COR-L47 (cell line): Measurements from ENCODE around the gene GALNT1.

Source experiments
- DNase-seq: peaks from one replicate; lab custom pipeline; 2025; lab: John Stamatoyannopoulos, UW

GALNT1 gene

DNA sequence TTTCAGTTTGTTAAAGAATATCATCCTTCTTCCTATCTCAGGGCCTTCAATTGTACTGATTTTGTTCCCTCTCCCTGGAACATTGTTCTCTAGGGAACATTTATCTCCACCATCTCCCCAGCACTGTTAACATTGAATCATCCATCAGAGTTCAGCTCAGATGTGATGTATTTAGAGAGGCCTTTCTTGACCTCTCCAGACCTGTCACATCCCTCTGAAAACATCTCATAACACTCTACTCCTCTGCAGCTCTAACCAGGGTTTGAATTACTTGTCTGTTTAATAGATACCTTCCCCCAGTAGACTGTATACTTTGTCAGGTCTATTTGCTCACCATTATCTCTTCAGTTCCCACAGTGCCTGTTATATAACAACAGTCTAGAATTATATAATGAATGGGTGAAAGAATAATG is 98.6 kb downstream of the GALNT1 start:
- peak; percentile 40 for DNase-seq

DNA sequence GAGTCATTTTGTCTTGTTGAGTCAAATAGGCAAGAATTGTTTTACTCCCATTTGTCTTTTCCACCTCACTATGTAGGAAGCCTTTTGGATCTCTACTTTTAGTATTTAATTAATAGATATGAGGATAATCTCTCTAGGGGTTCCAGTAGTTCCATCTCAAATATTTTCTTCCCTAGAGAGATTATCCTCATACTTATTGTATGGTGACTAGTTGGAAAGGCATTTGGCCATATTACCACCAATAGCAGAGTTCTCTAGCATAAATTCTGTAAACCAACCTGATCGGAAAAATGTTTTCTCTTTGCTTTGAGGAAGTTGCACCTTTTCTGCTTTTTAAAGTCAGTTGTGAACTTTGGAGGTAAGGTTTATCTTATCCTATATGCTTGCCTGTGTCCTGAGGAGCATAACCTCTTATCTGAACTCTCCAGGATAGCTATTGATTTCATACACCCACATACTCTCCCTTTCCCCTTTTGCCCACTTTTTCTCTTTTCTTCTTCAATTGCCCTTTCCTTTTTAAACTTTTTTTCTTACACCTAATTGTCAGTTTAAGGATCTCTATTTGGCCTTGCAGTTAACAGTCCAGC is 100.8 kb downstream of the GALNT1 start:
- no peak for DNase-seq

DNA sequence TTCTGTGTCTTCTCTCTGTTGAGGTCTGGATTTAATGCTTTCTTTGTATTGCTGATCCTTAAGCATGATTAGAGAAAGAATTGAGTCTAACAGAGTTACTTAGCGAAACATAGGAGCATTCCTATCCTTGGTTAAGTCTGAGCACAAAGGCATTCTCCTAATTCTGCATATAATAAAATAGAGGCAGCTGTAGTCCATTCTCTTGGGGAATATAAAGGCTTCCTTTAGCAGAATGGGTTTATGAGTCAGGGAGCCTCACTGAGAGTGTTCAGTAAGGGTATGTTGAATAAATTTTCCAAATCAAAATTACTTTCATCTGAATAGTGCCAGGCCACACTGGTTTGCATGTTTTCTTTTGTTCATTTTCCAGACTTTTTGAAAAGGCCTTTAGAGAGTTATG is 101.5 kb downstream of the GALNT1 start:
- DNase-seq, result no peak

DNA sequence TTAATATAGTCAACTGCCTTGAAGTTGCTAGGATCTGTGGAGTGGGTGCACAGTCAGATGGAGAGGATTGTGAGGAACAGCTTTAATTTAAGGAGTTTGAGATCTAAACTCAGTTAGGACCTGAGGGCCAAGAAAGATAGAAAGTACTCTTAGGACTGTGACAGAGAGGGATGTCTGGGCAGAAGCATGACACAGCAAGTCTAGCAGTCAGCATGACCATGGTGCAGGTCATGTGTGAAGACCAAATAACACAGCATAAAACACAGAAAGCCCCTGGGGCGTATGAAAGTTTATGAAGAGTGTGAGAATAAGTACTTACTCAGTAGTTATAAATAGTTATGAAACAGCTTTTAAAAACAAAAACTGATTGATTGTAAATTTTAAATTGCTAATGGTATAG is 107.2 kb downstream of the GALNT1 start:
- DNase-seq, result no peak

DNA sequence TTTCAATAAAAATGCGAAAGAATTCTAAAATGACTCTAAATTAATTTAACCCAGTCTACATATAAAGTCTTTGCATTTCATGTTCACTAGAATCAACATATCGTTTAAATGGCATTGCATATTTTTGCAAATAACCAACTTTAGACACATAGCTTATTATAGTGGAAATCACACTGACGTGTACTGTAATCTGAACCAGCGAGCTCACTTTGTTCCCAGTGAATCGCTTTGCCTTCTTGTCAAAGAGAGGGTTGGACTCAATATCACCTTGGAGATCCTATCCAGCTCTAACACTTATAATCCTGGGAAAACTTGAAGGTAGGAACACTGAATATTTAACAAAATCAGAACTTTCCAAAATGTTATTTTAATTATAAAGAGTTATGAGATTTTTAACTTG is 108.2 kb downstream of the GALNT1 start:
- no peak for DNase-seq

DNA sequence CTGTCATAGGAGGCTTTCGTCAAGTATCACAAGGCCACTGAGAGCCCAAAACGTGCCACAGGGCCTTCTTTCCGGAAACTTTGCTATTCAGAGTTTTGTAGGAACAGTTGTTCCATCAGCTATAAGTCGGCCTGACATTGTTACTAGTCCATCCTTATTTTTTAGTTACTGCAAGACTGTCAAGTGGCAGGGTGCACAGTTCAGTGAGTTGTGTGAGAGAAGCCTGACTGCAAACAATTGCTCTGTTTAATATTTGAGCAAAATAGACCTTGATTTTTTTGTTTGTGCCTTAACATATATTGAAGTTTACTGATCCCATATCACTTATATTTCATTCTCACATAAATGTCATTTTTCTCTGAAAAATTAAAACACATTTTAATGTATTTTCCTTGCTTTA is 110.1 kb downstream of the GALNT1 start:
- DNase-seq, result no peak

DNA sequence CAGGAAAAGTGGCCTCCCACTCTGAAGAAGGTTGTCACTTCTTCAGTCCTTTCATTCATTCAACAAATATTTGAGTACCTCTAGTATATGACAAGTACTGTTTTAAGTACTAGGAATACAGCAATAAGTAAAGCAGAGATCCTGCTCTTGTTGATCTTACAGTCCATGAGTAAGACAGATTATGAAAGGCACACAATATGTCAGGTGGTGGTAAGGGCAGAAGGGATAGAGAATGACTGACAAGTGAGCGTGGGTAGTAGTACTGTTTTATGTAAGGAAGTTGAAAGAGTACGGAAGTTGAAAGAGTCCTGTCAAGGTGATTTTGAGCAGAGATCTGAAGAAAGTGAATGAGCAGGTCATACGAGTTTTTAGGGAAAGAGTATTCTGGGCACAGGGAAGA is 111.3 kb downstream of the GALNT1 start:
- no peak for DNase-seq

DNA sequence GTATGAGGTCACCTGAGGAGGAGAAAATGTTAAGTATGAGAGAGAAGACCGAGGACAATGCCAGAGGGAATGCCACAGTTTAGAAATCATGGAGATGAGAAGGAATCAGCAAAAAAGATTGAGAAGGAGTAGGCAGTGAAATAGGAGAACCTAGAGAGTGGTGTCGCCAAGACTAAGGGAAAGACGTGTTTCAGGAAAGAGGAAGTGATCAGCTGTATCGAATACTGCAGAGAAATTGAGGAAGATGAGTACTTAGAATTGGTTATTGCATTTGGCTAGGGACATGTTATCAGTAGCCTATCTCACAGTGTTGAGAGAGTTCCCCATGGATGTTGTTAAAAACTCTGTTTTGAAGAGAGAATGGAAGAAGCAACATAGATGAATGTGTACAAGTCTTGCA is 112.3 kb downstream of the GALNT1 start:
- DNase-seq, result no peak

DNA sequence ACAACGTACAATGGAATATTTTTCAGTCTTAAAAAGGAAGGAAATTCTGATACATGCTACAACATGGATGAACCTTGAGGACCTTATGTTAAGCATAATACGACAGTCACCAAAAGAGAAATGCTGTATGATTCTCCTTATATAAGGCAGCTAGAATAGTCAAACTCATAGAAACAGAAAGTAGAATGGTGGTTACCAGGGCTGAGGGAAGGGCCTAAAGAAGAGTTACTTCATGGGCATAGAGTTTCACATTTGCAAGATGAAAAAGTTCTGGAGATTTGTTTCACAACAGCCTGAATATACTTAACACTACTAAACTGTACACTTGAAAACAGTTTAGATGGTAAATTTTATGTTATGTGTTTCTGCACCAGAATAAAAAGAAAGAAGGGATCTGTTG is 113.3 kb downstream of the GALNT1 start:
- DNase-seq, result no peak

DNA sequence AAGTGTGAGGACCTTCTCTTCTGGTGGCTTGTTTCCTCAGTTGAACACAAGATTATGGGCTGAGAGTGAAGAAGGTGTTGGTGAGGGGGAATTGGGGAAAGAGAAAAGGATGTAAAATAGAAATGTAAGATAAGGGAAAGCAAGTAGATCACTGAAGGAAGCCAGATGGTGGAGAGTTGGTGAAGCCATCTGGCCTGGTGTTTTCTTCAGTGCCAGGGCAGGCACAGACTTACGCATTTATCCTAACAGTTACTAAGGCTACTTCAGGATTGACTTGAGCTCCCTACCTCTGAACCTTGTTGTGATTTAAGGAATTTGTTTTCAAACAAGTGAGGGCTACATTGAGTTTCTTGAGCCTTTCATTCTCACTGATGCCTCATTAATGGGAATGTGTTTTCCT is 113.8 kb downstream of the GALNT1 start:
- no peak for DNase-seq

DNA sequence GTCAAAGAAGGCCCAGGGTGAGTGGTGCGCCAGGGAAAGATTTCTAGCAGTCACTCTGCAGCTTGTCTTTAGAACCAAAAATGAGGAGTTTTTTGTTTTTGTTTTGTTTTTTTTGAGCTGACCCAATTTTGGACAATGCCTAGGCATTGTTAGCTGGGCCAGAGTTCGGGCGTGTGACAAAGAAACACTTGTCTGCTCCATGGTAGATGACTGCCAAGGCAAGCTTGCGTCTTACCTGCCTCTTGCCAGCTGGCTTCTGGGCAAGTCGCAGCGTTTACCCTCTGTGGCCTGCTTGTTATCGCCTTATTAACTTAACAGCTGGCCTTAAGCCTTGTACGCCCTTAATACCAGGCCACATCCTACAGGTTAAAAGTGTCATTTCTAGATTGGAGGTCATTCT is 114.3 kb downstream of the GALNT1 start:
- no peak for DNase-seq

DNA sequence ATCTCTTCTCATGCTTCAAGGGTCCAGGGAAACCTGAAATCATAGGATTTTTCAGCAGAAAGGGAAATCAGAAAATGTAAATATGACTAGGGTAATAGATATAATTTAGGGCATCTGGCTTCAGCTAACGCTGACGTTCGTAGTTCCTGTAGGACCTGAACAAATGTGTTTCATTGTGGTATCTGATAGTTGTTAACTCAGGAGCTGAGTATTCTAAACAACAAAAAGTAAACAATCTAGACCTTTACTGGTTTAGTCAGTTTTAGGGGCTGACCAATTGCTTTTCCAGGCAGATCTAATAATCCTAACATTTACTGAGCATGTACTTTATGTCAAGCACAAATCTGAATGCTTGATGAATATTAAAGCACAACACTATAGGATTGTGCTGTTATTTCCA is 114.8 kb downstream of the GALNT1 start:
- DNase-seq, result no peak

DNA sequence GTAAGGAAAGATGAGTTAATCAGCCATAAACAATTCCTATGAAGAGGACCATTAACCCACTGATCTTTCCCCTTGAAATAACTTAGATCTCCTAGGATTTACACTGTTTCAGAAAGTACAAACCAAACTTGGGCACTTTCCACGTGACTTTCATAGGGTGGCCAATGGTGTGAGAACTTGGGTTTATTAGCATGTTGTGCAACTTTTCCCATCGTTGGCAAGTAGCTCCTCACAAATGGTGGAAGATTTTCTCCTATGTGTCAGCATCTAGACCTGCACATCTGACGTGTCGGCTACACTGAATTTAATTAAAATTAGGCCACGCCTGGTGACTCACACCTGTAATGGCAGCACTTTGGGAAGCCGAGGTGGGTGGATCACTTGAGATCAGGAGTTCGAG is 116.3 kb downstream of the GALNT1 start:
- no peak for DNase-seq

DNA sequence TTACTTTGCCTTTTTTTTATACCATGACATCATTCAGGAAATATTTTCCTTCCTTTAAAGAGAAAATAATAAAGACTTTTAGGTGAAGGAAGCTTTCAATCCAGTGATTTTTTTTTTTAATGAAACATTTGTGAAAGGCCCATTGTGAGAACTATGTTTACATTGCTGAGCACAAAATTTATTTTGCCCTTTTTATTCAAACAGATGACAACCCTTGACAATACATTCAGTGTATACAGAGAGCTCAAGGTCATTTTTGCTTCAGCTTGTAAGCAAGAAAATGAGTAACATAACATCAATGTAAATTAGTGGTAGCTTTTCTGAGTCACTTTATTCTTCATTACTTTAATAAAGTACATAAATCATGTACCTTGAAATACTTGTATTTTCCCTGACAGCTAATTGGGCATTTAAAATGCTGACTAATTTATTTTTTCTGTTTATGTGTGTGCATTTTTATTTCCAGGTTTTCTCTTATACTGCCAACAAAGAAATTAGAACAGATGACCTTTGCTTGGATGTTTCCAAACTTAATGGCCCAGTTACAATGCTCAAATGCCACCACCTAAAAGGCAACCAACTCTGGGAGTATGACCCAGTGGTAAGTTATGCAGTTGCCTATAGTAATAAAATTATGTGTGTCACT is 121.6 kb downstream of the GALNT1 start:
- DNase-seq, result no peak

DNA sequence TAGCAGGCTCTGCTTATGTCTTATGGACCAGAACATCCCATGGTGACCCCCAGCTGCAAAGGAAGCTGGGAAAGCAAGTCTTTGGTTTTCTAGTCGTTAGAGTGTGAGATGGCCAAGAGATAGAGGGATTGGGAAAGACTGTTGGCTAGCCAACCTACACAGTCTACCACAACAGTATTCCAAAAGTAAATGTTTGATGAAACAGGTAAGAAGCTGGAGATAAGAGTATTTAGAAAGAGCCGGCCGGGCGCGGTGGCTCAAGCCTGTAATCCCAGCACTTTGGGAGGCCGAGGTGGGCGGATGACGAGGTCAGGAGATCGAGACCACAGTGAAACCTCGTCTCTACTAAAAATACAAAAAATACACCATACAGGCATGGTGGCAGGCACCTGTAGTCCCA is 124.4 kb downstream of the GALNT1 start:
- DNase-seq, result no peak

DNA sequence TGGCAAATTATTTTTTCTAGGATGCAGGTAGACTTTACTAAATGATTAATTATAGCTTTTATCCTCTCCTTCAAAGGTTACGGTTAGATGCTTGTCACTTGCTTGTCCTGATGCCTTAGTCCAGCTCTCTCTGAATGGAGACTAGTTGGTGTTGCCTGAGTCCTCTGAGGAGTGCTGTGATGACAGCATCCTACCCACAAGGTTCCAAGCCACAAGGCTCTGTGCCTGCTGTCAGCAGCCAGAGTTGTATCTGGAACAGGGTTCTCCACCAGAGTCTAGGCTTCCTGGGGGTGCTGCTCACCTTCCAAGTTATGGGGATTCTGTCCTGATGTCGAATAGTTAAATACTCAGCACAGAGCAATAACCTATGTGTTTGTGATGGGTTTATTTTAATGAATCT is 125.7 kb downstream of the GALNT1 start:
- DNase-seq, result no peak

DNA sequence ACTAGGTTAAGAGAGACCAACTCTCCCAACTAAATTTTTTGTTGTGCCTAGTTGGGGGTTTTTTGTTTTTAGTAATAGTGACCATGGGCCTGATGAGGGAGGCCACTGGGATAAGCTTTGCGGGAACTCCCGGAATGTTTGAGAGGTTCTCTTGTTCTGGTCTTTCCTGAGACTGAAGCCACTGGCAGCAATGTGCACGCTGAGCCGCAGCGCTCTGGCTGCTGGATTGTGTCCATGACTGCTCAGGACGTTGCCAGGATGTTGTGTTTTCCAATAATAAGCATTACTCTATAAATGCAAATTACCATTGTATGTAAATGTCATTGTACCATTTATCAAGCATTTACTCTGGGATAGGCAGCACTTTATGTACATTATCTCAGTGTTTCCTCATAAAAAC is 126.1 kb downstream of the GALNT1 start:
- DNase-seq, result no peak

DNA sequence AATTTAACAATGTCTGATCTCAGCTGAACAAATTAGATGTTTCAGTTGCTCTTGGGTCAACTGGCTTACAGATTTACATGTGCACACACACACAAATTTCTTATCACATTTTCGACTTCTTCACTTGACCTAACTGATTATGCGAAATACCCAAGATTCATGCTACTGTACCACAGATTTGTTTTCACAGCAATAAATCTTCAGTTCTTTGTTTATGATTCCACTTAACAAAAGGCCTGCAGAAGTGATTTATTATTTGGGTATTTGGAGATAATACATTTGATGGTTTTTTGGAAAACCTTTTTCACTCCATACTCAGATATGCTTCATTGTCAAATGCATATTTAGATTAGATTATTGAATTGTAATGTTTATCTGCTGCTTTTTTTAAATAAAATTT is 129.0 kb downstream of the GALNT1 start:
- DNase-seq, result no peak

DNA sequence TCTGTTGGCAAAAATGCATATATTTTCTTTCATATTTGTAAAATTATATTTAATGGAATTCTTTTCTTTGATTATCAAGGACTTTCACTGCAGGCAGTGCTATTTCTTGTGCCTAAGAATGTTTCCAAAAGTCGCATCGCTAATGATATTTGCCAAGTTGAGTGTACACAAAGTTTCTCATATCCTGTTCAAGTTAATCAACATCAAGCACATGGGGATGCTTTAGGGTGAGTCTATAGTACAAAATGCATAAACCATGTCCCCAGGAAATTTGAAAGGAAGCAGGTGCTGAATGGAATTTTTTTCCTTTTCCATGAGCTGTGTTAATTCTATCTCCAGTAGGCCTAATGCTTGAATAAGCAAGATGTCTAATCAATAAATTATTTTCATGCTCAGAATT is 129.7 kb downstream of the GALNT1 start:
- DNase-seq, result no peak

DNA sequence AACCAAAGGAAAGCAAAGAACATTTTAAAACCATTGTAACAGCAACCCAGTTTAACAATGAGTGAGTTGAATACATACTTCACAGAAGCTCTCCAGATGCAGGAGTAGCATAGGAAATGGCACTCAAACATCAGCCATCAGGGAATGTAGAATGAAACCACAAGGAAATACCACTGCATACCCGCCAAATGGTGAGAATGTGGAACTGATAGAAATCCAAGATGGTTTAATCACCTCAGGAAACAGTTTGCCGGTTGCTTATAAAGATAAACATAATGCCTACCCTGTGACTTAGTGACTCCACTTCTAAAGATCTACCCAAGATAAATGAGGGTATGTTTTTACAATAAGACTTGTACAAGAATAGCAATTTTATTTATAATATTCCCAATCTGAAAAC is 132.0 kb downstream of the GALNT1 start:
- DNase-seq, result no peak

DNA sequence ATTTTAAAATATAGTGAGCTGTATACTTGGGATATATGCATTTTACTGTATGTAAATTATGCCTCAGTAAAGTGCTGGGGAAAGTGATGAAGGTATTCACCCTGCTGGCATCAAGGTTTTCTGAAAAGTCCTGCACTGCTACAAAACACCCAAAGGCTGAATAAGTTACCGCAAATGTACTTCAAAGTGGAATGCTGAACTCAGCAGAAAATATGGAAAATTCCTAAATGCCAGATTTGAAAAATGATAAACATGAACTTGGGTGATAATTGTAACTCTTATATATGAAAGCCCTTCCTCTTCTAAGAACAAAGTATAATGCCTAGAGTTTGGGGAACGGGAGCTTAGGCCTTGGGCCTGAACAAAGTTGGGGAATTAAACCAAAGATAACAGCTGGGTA is 133.0 kb downstream of the GALNT1 start:
- no peak for DNase-seq

DNA sequence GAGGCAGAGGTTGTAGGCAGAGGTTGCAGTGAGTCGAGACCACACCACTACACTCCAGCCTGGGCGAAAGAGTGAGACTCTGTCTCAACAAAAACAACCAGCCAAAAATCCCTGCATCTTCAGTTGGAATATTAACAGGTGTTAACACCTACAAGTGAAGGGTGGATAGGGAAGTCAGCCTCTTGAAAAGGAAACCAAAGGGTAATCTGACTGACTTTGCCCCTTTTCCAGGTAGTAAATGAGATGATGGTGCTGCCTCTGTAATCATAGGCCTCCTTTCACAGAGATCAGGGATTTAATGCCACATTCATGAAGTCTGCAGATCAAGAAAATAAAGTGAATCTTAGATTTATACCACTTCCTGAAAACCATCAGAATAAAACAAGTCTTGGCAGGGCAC is 133.6 kb downstream of the GALNT1 start:
- DNase-seq, result no peak

DNA sequence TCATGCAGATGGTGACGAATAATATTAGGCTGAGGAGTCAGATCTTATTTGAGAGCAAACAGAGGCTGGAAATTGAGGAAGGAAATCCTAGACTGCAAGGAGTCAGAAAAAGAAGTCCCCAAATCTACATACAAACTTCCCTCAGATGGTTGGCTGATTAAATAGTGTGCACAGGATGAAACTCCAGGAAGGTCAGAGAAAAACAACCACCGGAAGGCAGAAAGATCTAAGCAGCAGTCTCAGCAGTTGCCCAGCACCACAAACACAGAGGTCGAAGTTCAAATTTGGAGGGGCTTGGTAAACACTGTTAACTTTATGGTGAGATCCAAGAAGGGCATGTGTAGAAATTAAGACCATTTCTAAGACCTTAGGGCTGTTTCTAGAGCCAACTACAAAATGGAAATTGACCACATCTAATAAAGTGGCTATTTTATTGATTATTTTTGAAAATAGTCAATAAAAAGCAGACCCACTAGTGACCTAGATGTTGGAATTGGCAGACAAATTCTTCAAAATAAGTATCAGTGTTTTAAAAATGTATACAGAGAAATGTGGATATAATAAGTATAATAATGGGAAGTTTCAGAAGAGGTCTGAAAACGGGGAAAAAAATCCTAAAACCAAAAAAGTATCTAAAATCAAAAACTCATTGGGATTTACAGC is 134.8 kb downstream of the GALNT1 start:
- no peak for DNase-seq

DNA sequence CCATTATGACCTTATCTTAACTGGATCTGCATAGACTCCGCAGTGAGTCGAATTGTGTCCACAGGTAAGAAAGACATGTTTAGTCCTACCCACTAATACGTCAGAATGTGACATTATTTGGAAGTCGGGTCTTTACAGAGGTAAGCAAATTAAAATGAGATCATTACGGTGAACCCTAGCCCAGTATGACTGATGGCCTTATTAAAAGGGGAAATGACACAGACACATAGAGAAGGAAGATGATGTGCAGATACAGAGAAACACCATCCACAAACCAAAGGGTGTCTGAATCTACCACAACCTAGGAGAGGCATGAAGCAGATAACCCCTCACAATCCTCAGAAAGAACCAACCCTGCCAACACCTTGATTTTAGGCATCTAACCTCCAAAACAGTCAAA is 135.6 kb downstream of the GALNT1 start:
- DNase-seq, result no peak
